Stimulated activated CD8-positive, alpha-beta memory T cell treated with anti-CD3 and anti-CD28 coated beads, Interleukin-4, amount 100 ng/mL, for 48 hours (primary cell): ENCODE data around the gene BICD1.

Experiments used
- DNase-seq: peaks from one replicate; pipeline ENCODE4 v3.0.0-alpha.2; 2020

BICD1 gene

GRCh38 chr12:32104572-32105355 lies 1.9 kb upstream of the BICD1 start:
- DNase-seq: no peak

- no peak for DNase-seq
Measured at GRCh38 chr12:32105986-32106516, 596 bp upstream of the BICD1 start.

- peak; percentile 58 for DNase-seq
Measured at GRCh38 chr12:32107359-32108267, 966 bp downstream of the BICD1 start.

- no peak for DNase-seq
Measured at GRCh38 chr12:32108787-32109186, 2.1 kb downstream of the BICD1 start.

GRCh38 chr12:32110417-32110816 lies 3.8 kb downstream of the BICD1 start:
- DNase-seq: no peak

GRCh38 chr12:32110942-32111341 lies 4.3 kb downstream of the BICD1 start:
- DNase-seq: no peak

GRCh38 chr12:32115404-32116104 lies 8.9 kb downstream of the BICD1 start:
- DNase-seq: no peak

GRCh38 chr12:32116897-32117296 lies 10.2 kb downstream of the BICD1 start:
- DNase-seq: no peak

GRCh38 chr12:32117316-32117715 lies 10.7 kb downstream of the BICD1 start:
- no peak for DNase-seq

- DNase-seq: no peak
Measured at GRCh38 chr12:32118806-32119205, 12.2 kb downstream of the BICD1 start.

GRCh38 chr12:32120419-32120818 lies 13.8 kb downstream of the BICD1 start:
- DNase-seq: no peak

- DNase-seq: no peak
Measured at GRCh38 chr12:32124637-32125036, 18.0 kb downstream of the BICD1 start.

- no peak for DNase-seq
Measured at GRCh38 chr12:32125455-32126084, 18.9 kb downstream of the BICD1 start.

- no peak for DNase-seq
Measured at GRCh38 chr12:32126720-32127119, 20.1 kb downstream of the BICD1 start.

- no peak for DNase-seq
Measured at GRCh38 chr12:32131666-32132065, 25.0 kb downstream of the BICD1 start.

GRCh38 chr12:32134101-32134888 lies 27.6 kb downstream of the BICD1 start:
- peak; percentile 70 for DNase-seq

GRCh38 chr12:32135967-32136366 lies 29.3 kb downstream of the BICD1 start:
- no peak for DNase-seq

- no peak for DNase-seq
Measured at GRCh38 chr12:32136404-32136803, 29.8 kb downstream of the BICD1 start.

- DNase-seq: peak; percentile 62
Measured at GRCh38 chr12:32139064-32139421, 32.4 kb downstream of the BICD1 start.

GRCh38 chr12:32140877-32141276 lies 34.2 kb downstream of the BICD1 start:
- no peak for DNase-seq

- no peak for DNase-seq
Measured at GRCh38 chr12:32145096-32145495, 38.4 kb downstream of the BICD1 start.
